Body of pancreas (tissue), 4 donors: ENCODE measurements around the gene PNPLA6.
A peak's percentile ranks its signal among the peaks of the same experiment; 100 is the strongest.

Experiments
- POLR2A ChIP-seq, 3 donors: fragments of 450-650 bp; IDR thresholded peaks; one replicate each; pipeline ENCODE4 v1.6.1; 2016; ENCODE audit warnings: antibody characterized with exemption in 3 of 3, mild to moderate bottlenecking in 2 of 3
- TF ChIP-seq, protein P1 (sequence below), 7 experiments: fragments of 450-650 bp in 4 of 7; fragments of 200-600 bp in 3 of 7; sonication (generic) in 3 of 7; IDR thresholded peaks; one replicate each; pipeline ENCODE4 v1.5.1; 2016 to 2019; ENCODE audit warnings: antibody characterized with exemption in 7 of 7

- TF ChIP-seq, protein P1, sequence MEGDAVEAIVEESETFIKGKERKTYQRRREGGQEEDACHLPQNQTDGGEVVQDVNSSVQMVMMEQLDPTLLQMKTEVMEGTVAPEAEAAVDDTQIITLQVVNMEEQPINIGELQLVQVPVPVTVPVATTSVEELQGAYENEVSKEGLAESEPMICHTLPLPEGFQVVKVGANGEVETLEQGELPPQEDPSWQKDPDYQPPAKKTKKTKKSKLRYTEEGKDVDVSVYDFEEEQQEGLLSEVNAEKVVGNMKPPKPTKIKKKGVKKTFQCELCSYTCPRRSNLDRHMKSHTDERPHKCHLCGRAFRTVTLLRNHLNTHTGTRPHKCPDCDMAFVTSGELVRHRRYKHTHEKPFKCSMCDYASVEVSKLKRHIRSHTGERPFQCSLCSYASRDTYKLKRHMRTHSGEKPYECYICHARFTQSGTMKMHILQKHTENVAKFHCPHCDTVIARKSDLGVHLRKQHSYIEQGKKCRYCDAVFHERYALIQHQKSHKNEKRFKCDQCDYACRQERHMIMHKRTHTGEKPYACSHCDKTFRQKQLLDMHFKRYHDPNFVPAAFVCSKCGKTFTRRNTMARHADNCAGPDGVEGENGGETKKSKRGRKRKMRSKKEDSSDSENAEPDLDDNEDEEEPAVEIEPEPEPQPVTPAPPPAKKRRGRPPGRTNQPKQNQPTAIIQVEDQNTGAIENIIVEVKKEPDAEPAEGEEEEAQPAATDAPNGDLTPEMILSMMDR (IDR thresholded peaks at IDR 0.05) = peak in 2 of 7 experiments; percentile 15 to 27
- peak; percentile 60 to 75 (median 71) for TF ChIP-seq POLR2A (IDR thresholded peaks at IDR 0.05)
Observed at GRCh38 chr19:7488736-7489353, 46.7 kb upstream of the PNPLA6 start, which contains the start of gene PEX11G.
